ENCODE measurements around the gene KPNA4. TPM values are rescaled to one million over a fixed set of nuclear protein-coding genes. Genes with fewer than 3 reads are reported as not detected.

KPNA4 gene
- total RNA-seq, 2 experiments from 2014 or later: 44.0 to 49.4 TPM

GRCh38 chr3:160562952-160563351 is 2.4 kb downstream of the KPNA4 start:
- POLR2A ChIA-PET: interaction anchor here (1.5 to 1.6 kb wide), 2 partner anchors 9 to 192 kb away, joined by 3 to 8 read pairs; no protein-coding TSS in a partner anchor
- H3K4me1 ChIP-seq (ENCODE audit: insufficient read depth, low read length): peaks cover 17% of the 10 kb centered on the region

DNA sequence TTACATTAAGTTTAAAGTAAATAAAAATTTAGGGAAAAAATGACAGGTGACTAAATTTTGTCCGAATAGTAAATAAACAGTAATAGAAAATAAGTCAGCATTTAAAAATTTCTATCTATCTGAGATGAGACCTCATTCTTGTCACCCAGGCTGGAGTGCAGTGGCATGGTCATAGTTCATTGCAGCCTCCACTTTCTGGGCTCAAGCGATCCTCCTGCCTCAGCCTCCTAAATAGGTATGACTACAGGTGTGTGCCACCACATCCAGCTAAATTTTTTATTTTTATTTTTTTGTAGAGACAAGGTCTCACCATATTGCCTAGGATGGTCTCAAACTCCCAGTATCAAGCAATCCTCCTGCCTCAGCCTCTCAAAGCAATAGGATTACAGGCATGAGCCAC is 7.8 kb downstream of the KPNA4 start:
- H3K4me3 Mint-ChIP-seq: no peak overlapping the region
- ChIA-PET POLR2A (interaction anchor here (1.2 kb wide), 1 partner anchor 7 kb away, joined by 5 read pairs; no protein-coding TSS in a partner anchor), CTCF (no interaction called here)
- Histone ChIP-seq H3K36me3 (ENCODE audit: insufficient read depth, low read length) (peaks cover 3% of the 10 kb centered on the region), H3K27me3 (ENCODE audit: control insufficient read depth in 1 of 2, insufficient read depth in 2 of 2, low read length in 2 of 2) (no peaks in the 10 kb centered on the region), H3K4me3 (ENCODE audit: low read length) (no peak overlapping the region), H3K27ac (ENCODE audit: low read depth in 1 of 2, low read length in 2 of 2) (no peak overlapping the region), H3K9me3 (ENCODE audit: control insufficient read depth in 1 of 2, insufficient read depth in 1 of 2, low read length in 2 of 2) (no peaks in the 10 kb centered on the region), H3K4me1 (ENCODE audit: insufficient read depth, low read length) (peaks cover 14% of the 10 kb centered on the region)
- H3K27me3 Mint-ChIP-seq: no peaks in the 10 kb centered on the region
- peaks cover 47% of the 10 kb centered on the region for H3K36me3 Mint-ChIP-seq (ENCODE audit: low read depth)
- DNase-seq: no peak
- H3K27ac Mint-ChIP-seq: no peak overlapping the region
- intact Hi-C loops (cut with DNase I, micrococcal nuclease): no loop called here
- TF ChIP-seq CTCF (IDR thresholded peaks at IDR 0.05): no peak
- H3K4me1 Mint-ChIP-seq (ENCODE audit: low read depth): peaks cover 88% of the 10 kb centered on the region
- H3K9me3 Mint-ChIP-seq: no peaks in the 10 kb centered on the region
- no peak for ATAC-seq (ENCODE audit: poor library complexity)

More at GRCh38 chr3:160562952-160563351, 2.4 kb downstream of the KPNA4 start:
- peak overlapping the region; percentile 92 for H3K27ac Mint-ChIP-seq
- CTCF ChIA-PET: no interaction called here
- H3K4me1 Mint-ChIP-seq (ENCODE audit: low read depth): peaks cover 84% of the 10 kb centered on the region
- Histone ChIP-seq H3K27me3 (ENCODE audit: control insufficient read depth in 1 of 2, insufficient read depth in 2 of 2, low read length in 2 of 2) (no peaks in the 10 kb centered on the region), H3K4me3 (ENCODE audit: low read length) (no peak overlapping the region), H3K9me3 (ENCODE audit: control insufficient read depth in 1 of 2, insufficient read depth in 1 of 2, low read length in 2 of 2) (peaks cover 0 to 3% of the 10 kb centered on the region in 2 experiments), H3K27ac (ENCODE audit: low read depth in 1 of 2, low read length in 2 of 2) (no peak overlapping the region), H3K36me3 (ENCODE audit: insufficient read depth, low read length) (no peaks in the 10 kb centered on the region)
- peaks cover 60% of the 10 kb centered on the region for H3K36me3 Mint-ChIP-seq (ENCODE audit: low read depth)
- H3K4me3 Mint-ChIP-seq: peak overlapping the region; percentile 99
- TF ChIP-seq CTCF (IDR thresholded peaks at IDR 0.05): no peak
- no peak for DNase-seq
- intact Hi-C loops (cut with DNase I, micrococcal nuclease): loop anchor here (10.0 kb wide), 3 partner anchors 158 to 1918 kb away; partner anchors contain the start of genes GFM1 (in 1 of the 2) and LXN (in 1 of the 2)
- H3K27me3 Mint-ChIP-seq: no peaks in the 10 kb centered on the region
- ATAC-seq (ENCODE audit: poor library complexity): no peak
- no peaks in the 10 kb centered on the region for H3K9me3 Mint-ChIP-seq

GRCh38 chr3:160556141-160556540 is 9.2 kb downstream of the KPNA4 start:
- Mint-ChIP-seq H3K4me3 (no peak overlapping the region), H3K27me3 (no peaks in the 10 kb centered on the region), H3K4me1 (ENCODE audit: low read depth) (peaks cover 88% of the 10 kb centered on the region), H3K36me3 (ENCODE audit: low read depth) (peaks cover 49% of the 10 kb centered on the region), H3K27ac (no peak overlapping the region), H3K9me3 (peaks cover 4% of the 10 kb centered on the region)
- intact Hi-C loops (cut with DNase I, micrococcal nuclease): no loop called here
- H3K27ac ChIP-seq (ENCODE audit: low read depth in 1 of 2, low read length in 2 of 2): no peak overlapping the region
- no peaks in the 10 kb centered on the region for H3K9me3 ChIP-seq (ENCODE audit: control insufficient read depth in 1 of 2, insufficient read depth in 1 of 2, low read length in 2 of 2)
- DNase-seq: no peak
- H3K36me3 ChIP-seq (ENCODE audit: insufficient read depth, low read length): peaks cover 3% of the 10 kb centered on the region
- ATAC-seq (ENCODE audit: poor library complexity): no peak
- ChIA-PET CTCF (no interaction called here), POLR2A (interaction anchor here (1.2 kb wide), 1 partner anchor 9 kb away, joined by 5 read pairs; no protein-coding TSS in a partner anchor)
- H3K27me3 ChIP-seq (ENCODE audit: control insufficient read depth in 1 of 2, insufficient read depth in 2 of 2, low read length in 2 of 2): no peaks in the 10 kb centered on the region
- TF ChIP-seq CTCF (IDR thresholded peaks at IDR 0.05): no peak
- peaks cover 14% of the 10 kb centered on the region for H3K4me1 ChIP-seq (ENCODE audit: insufficient read depth, low read length)
- no peak overlapping the region for H3K4me3 ChIP-seq (ENCODE audit: low read length)

Data from CD4-positive, alpha-beta T cell (primary cell).